Tibial artery (tissue), 4 donors: Measurements from ENCODE around the gene FBH1.
"Not testable (repeated sequence)": the region's sequence is repeated elsewhere in the genome, so short reads cannot be mapped to it uniquely, and the experiment has no call there.

Experiments
- DNase-seq, 2 donors: peaks; one replicate each; pipeline ENCODE4 v3.0.0-alpha.2; 2019
- H3K27ac ChIP-seq, 2 donors: fragments of 200-600 bp; sonication (generic) in 1 of 2; 1 replicate in 1 of 2; 2 replicates in 1 of 2; pipeline ENCODE4 v1.5.1; 2018 to 2019; ENCODE audit warnings: mild to moderate bottlenecking in 1 of 2
- H3K27me3 ChIP-seq, 2 donors: fragments of 200-600 bp; sonication (generic) in 1 of 2; one replicate each; pipeline versions ENCODE4 v1.5.1 to v1.6.0; 2016 to 2019
- H3K36me3 ChIP-seq, 3 donors: fragments of 200-600 bp; sonication (generic) in 2 of 3; one replicate each; pipeline ENCODE4 v1.5.1; 2016 to 2019; ENCODE audit warnings: mild to moderate bottlenecking in 2 of 3
- H3K4me1 ChIP-seq, 4 donors: fragments of 200-600 bp; sonication (generic) in 2 of 4; 1 replicate in 3 of 4; 2 replicates in 1 of 4; pipeline ENCODE4 v1.5.1; 2016 to 2019
- H3K4me3 ChIP-seq, 2 donors: fragments of 200-600 bp; sonication (generic) in 1 of 2; 1 replicate in 1 of 2; 2 replicates in 1 of 2; pipeline ENCODE4 v1.5.1; 2018 to 2019; ENCODE audit warnings: mild to moderate bottlenecking in 2 of 2
- H3K9me3 ChIP-seq, 3 donors: fragments of 200-600 bp; sonication (generic) in 1 of 3; one replicate each; pipeline ENCODE4 v1.5.1; 2016 to 2019
- intact Hi-C: fragments of 100-400 bp; cut with DNase I; formaldehyde crosslinking; loops from one replicate; pipeline ENCODE4 v1.15.0; 2023; ENCODE audit warnings: low total_unique reads
- TF ChIP-seq, protein P1 (sequence below), 2 experiments: fragments of 200-600 bp in 1 of 2; fragments of 450-650 bp in 1 of 2; IDR thresholded peaks; one replicate each; pipeline ENCODE4 v1.5.1; 2017 to 2019; ENCODE audit warnings: antibody characterized with exemption in 2 of 2, mild to moderate bottlenecking in 1 of 2, moderate library complexity in 1 of 2

The FBH1 gene

DNA sequence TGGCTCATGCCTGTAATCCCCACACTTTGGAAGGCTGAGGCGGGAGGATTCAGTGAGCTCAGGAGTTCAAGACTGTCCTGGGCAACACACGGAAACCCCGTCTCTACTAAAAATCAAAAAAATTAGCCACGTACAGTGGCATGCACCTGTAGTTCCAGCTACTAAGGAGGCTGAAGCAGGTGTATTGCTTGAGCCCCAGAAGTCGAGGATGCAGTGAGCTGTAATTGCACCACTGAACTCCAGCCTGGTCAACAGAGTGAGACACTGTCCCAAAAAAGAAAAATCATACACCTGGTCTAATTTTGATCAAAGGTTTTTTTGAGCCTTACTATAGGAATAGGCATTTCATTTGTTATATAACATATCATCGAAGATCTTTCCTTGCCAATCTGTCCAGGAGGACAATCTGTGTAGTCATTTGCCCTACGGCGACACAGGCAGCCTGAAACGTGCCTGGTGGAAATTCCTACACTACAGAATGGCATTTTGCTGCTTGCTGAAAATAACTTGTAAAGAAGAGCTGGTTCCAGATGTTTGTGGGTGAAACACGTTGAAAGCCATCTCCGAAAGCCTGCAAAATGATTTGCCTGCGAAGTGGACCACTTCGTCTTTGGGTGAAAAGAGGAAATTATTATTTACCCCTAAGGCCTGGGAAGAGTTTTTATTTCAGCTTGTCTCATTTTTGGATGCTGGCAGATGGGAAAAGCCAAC is 45.5 kb upstream of the FBH1 start:
- Histone ChIP-seq H3K4me1 (peaks cover 0 to 6% (median 0%) of the 10 kb centered on the region in 4 donors), H3K36me3 (no peaks in the 10 kb centered on the region), H3K4me3 (no peak overlapping the region), H3K27ac (no peak overlapping the region), H3K9me3 (no peaks in the 10 kb centered on the region), H3K27me3 (peaks cover 0 to under 1% of the 10 kb centered on the region in 2 donors)
- TF ChIP-seq, protein P1, sequence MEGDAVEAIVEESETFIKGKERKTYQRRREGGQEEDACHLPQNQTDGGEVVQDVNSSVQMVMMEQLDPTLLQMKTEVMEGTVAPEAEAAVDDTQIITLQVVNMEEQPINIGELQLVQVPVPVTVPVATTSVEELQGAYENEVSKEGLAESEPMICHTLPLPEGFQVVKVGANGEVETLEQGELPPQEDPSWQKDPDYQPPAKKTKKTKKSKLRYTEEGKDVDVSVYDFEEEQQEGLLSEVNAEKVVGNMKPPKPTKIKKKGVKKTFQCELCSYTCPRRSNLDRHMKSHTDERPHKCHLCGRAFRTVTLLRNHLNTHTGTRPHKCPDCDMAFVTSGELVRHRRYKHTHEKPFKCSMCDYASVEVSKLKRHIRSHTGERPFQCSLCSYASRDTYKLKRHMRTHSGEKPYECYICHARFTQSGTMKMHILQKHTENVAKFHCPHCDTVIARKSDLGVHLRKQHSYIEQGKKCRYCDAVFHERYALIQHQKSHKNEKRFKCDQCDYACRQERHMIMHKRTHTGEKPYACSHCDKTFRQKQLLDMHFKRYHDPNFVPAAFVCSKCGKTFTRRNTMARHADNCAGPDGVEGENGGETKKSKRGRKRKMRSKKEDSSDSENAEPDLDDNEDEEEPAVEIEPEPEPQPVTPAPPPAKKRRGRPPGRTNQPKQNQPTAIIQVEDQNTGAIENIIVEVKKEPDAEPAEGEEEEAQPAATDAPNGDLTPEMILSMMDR (IDR thresholded peaks at IDR 0.05): no peak
- intact Hi-C loops: no loop called here
- DNase-seq: no peak

DNA sequence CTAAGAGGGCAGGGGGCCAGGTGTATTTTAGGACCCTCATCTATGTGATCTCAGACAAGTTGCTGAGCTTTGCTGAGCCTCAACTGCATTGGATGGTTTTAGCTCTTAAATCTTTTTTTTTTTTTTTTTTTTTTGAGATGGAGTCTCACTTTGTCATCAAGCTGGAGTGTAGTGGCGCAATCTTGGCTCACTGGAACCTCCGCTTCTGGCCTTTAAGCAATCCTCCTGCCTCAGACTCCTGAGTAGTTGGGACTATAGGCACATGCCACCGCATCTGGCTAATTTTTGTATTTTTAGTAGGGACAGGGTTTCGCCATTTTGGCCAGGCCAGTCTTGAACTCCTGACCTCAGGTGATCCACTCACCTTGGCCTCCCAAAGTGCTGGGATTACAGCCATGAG is 43.4 kb upstream of the FBH1 start:
- H3K27me3 ChIP-seq, H3K27ac ChIP-seq, H3K4me1 ChIP-seq, intact Hi-C loops, H3K4me3 ChIP-seq, DNase-seq, H3K36me3 ChIP-seq, H3K9me3 ChIP-seq: not testable (repeated sequence)

DNA sequence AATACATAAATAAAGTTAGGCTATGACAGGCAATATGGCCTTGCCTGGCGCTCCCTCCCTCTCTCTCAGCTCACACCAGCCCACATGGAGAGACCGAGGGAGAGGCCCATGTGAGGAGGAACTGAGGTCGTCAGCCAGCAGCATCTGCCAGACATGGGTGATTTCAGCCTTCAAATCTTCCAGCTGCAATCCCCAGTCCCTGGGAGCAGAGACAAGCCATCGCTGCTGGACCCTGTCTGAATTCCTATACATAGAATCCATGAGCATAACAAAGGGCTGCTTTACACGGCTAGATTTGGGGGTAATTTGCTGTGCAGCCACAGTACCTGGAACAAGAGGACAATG is 35.9 kb upstream of the FBH1 start:
- no peak for DNase-seq
- intact Hi-C loops: no loop called here
- Histone ChIP-seq H3K4me1 (no peaks in the 10 kb centered on the region), H3K27me3 (no peaks in the 10 kb centered on the region), H3K36me3 (no peaks in the 10 kb centered on the region), H3K9me3 (no peaks in the 10 kb centered on the region), H3K27ac (no peak overlapping the region), H3K4me3 (no peak overlapping the region)
- TF ChIP-seq, protein P1 (IDR thresholded peaks at IDR 0.05): no peak

DNA sequence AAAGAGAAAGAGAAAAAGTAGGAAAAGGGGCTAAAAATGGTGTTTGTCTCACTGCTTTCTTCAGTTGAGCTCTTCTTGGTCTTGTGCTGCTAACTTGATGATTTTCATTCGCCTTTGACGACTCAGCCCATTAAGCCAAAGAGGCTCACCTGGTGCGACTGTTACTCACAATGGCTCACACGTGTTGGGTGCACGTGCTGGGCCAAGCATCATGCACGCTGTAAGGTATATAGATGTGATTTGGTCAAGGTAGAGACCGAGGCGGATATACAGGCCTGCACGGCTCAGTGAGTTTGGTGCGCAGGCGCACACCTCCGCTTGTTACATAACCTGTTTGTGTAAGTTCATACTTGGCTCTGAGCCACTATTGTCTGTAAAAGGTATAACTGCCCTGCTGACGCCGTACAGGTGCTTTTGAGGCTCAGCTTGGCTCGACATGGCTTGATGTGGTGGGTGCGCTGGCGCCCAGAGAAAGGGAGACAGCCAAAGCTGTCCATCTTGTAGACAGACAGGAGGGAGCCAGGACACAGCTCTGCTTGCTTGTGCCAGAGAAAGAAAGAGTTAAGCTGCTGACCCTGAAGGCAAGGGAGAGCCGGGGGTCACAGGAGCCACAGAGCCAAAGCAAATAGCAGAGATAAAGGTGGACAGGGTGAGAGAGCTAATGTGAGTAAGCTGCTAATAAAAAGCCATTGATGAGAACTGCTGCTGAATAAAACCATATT is 33.9 kb upstream of the FBH1 start:
- Histone ChIP-seq H3K4me1 (no peaks in the 10 kb centered on the region), H3K36me3 (no peaks in the 10 kb centered on the region), H3K27ac (no peak overlapping the region), H3K4me3 (no peak overlapping the region), H3K9me3 (no peaks in the 10 kb centered on the region), H3K27me3 (no peaks in the 10 kb centered on the region)
- TF ChIP-seq, protein P1 (IDR thresholded peaks at IDR 0.05): no peak
- DNase-seq: no peak
- intact Hi-C loops: no loop called here

DNA sequence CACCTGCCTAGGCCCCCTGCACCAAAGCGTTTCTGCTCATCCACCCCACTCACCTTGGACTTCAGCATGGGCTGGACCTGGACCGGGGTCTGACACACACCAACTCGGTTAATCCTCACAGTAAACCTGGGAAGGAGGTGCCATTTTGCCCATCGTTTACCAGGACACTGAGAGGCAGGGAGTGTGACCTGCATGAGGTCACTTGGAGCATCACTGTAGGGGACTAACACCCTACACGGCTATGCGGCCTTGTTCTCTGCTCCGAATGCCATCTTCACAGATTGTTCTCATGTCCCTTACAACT is 33.4 kb upstream of the FBH1 start:
- Histone ChIP-seq H3K27ac (no peak overlapping the region), H3K9me3 (no peaks in the 10 kb centered on the region), H3K27me3 (no peaks in the 10 kb centered on the region), H3K36me3 (no peaks in the 10 kb centered on the region), H3K4me3 (no peak overlapping the region), H3K4me1 (no peaks in the 10 kb centered on the region)
- TF ChIP-seq, protein P1 (IDR thresholded peaks at IDR 0.05): no peak
- no peak for DNase-seq
- intact Hi-C loops: no loop called here

DNA sequence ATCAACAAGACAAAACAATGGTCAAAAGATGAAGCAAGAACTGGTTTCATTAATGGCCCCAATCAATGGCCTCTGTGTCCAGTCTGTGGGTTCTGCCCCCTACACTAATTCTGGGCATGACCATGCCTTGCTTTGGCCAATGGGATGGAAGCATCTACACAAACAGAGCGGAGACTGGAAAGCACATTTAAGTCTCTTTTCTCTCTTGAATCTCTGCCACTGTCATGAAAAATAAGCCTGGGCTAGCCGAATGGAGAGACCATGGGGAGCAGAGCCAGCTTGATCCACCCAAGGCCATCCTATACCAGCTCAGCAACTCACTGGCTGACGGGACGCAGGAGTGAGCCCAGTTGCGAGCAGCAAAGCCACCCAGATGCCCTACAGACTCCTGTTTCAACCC is 31.2 kb upstream of the FBH1 start:
- Histone ChIP-seq H3K36me3 (peaks cover 0 to 6% (median 0%) of the 10 kb centered on the region in 3 donors), H3K4me1 (no peaks in the 10 kb centered on the region), H3K9me3 (no peaks in the 10 kb centered on the region), H3K27me3 (no peaks in the 10 kb centered on the region), H3K27ac (no peak overlapping the region), H3K4me3 (no peak overlapping the region)
- DNase-seq: no peak
- TF ChIP-seq, protein P1 (IDR thresholded peaks at IDR 0.05): no peak
- intact Hi-C loops: no loop called here
